HG03196 (cell line): Measurements from ENCODE around the gene ZNF791.
"Not testable (repeated sequence)": the region's sequence is repeated elsewhere in the genome, so short reads cannot be mapped to it uniquely, and the experiment has no call there.

Source experiments
- ATAC-seq: cut with Tn5 transposase; IDR thresholded peaks from one replicate; pipeline ENCODE4 v1.9.1; 2021; ENCODE audit not compliant: unreplicated experiment

The ZNF791 gene

DNA sequence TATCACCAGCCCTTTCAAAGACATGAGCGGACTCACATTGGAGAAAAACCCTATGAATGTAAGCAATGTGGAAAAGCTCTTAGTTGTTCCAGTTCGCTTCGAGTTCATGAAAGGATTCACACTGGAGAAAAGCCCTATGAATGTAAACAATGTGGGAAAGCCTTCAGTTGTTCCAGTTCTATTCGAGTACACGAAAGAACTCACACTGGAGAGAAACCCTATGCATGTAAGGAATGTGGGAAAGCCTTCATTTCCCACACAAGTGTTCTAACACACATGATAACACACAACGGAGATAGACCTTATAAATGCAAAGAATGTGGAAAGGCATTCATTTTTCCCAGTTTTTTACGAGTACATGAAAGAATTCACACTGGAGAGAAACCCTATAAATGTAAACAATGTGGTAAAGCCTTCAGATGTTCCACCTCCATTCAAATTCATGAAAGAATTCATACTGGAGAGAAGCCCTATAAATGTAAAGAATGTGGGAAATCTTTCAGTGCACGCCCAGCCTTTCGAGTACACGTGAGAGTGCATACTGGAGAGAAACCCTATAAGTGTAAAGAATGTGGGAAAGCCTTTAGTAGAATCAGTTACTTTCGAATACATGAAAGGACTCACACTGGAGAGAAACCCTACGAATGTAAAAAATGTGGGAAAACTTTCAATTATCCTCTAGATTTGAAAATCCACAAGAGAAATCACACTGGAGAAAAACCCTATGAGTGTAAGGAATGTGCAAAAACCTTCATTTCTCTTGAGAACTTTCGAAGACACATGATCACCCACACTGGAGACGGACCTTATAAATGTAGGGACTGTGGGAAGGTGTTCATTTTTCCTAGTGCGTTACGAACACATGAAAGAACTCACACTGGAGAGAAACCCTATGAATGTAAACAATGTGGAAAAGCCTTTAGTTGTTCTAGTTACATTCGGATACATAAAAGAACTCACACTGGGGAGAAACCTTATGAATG is 17.6 kb downstream of the ZNF791 start:
- no peak for ATAC-seq

DNA sequence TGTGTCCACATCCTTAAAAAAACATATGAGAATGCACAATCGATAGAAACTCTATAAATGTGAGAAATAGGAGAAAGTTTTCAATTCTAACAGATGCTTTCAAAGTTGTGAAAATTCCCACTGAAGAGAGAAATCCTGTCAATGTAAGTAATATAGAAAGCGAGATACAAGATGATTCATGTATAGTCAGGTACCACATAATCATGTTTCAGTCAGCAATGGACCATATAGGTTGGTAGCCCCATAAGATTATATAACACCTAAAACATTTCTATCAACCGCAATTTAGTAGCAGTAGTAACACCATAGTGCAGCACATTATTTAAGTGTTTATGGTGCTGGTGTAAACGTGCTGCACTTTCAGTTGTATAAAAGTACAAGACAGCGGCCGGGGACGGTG is 18.5 kb downstream of the ZNF791 start:
- no peak for ATAC-seq

DNA sequence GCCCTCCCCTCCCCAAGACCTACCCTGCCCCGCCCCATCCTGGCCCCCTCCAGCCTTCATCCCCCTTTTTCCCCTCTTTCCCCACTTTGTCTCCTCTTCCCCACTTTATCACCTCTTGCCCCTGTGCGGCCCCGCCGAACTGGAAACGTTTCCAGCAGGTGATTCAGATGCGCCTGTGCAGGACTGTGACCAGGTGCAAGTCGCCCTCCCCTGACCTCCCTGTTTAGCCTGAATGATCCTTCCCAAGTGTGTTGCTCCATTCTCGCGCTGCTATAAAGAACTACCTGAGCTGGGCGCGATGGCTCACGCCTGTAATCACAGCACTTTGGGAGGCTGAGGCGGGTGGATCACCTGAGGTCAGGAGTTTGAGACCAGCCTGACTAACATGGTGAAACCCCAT is 25.9 kb downstream of the ZNF791 start:
- ATAC-seq, result no peak

DNA sequence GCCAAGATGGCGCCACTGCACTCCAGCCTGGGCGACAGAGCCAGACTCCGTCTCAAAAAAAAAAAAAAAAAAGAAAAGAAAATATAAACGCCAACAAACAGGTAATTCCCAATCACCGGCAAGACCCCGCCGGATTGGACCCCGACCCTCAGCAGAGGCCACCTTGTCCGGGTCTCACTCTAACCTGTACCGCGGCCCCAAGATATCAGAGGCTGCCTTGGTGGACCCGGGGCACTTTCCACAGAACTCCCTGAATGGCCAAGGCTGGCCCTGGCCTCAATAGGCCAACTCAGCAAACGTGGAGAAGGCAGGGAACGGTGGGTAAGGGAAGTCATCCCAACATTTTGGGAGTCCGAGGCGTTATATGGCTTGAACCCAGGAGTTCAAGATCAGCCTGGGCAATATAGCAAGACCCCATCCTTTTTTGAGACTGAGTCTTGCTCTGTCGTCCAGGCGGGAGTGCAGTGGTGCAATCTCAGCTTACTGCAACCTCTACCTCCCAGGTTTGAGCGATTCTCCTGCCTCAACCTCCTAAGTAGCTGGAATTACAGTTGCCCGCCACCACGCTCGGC is 28.0 kb downstream of the ZNF791 start:
- ATAC-seq, result no peak

DNA sequence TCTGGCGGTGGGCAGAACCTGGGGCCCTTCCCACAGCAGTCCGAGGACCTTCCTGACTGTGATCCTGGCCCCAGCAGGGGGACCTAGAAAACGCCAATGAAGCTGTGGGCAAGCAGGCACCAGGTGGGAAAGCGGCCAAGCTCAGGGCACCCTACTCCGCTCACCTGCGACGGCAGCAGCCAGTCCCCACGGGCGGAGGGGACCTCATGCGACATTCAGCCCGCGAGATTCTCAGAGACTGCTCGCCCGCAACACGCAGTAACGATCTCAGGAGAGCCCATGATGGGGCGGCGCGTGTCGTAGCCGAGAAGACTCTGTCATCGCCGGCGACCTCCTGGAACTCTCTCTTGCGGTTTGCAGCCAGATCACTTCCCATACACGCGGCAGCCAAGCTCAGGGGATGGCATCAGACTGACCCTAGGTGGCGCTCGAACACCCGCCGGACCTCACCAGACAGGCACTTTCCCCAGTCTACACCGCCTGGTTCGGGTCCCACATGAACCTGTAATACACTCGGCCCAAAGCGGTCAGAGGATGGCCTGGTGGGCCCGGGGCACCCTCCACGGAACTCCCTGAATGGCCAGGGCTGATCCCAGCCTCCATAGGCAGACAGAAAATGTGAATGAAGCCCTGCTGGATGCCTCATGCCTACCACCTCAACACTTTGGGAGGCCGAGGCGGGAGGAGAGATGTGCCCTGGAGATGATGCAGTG is 29.3 kb downstream of the ZNF791 start:
- ATAC-seq, result peak; percentile 67

DNA sequence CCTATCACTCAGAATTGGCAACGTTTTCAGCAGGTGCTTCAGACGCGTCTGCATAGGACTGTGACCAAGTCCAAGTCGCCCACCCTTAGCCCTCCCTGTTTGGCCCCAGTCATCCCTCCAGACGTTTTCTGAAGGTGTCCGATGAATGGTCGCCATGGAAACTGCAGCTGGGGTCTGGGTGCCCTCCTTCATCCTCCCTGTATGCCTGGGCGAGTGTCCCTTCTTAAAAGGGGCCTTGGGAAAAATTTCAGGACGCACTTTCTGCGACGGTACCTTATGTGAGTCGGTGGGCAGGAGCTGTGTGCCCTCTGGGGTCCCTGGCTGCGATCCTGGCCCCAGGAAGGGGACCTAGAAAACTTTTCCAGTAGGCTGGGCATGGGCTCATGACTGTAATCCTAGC is 30.7 kb downstream of the ZNF791 start:
- ATAC-seq, result no peak

GRCh38 chr19:12642506-12642905 is 31.8 kb downstream of the ZNF791 start:
- no peak for ATAC-seq

DNA sequence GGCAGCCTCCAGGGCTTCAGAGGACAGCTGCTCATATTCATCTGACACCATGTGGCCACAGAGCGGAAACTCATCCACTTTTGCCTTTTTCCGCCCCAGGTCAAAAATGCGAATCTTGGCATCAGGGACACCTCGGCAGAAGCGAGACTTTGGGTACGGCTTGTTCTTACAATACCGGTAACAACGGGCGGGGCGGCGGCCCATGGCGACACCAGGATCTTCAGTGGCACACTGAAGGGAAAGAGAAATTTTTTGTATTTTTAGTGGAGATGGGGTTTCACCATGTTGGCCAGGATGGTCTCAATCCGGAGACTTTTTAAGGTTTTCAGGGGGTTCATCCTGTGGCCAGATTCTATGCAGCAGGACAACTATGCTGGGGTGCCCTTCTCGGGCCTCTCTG is 33.0 kb downstream of the ZNF791 start:
- not testable (repeated sequence) for ATAC-seq

DNA sequence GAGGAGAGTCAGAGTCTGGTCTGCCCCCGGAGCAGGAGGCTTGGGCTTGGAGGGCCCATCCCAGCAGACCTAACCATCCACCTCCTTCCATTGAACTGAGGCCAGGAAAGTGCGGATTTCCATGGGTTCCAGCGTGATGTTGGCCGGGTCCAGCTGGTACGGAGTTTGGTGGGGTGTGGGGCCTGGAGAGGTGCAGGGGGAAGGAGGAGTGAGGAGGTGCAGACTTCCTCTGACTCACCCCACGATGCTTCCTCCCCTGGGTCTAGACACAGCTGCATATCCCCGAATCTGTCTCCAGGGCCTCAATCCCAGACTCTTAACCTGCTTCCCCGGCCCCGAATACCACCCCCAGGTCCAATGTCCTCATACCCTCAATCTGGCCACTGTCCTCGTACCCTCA is 35.8 kb downstream of the ZNF791 start:
- no peak for ATAC-seq

GRCh38 chr19:12647047-12647446 is 36.3 kb downstream of the ZNF791 start:
- ATAC-seq, result no peak

- no peak for ATAC-seq
These were observed 36.9 kb downstream of the ZNF791 start for GRCh38 chr19:12647490-12648071.

- no peak for ATAC-seq
These were observed 37.4 kb downstream of the ZNF791 start for GRCh38 chr19:12648088-12648487.

GRCh38 chr19:12649941-12650340 is 39.2 kb downstream of the ZNF791 start:
- ATAC-seq, result no peak

DNA sequence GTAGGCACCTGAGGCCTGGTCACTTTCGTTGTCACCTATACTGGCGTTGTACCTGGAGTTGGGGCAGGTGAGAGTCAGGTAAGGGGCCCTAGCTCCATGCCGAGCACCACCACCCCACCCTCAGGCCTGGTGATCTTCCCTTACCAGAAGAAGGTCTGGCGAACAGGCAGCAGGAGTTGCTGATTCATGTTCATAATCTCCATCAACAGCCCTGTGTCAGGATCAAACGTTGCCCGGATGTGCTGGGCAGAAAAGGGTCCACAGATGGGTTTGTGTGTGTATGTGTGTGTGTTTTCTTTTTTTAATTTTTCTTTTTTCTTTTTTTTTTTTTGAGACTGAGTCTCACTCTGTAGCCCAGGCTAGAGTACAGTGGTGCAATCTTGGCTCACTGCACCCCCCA is 41.5 kb downstream of the ZNF791 start:
- no peak for ATAC-seq

DNA sequence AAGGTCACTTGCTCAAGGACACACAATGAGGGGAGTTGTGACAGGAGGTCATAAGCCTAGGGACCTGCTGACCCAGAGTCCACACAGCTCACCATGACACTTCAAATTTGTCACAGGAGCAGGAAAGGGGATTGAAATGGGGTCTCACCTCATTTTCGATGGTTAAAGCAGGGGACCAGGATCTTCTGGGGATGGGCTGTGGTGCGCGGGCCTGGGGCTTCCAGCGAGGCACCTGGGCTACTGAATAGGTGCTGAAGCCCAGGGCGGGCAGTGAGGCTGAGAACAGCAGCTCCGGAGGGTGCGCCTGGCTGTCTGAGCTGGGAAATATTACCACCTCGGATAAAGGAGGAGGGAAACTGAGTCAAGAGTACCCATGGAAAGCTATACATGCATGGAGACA is 44.8 kb downstream of the ZNF791 start:
- ATAC-seq, result no peak

DNA sequence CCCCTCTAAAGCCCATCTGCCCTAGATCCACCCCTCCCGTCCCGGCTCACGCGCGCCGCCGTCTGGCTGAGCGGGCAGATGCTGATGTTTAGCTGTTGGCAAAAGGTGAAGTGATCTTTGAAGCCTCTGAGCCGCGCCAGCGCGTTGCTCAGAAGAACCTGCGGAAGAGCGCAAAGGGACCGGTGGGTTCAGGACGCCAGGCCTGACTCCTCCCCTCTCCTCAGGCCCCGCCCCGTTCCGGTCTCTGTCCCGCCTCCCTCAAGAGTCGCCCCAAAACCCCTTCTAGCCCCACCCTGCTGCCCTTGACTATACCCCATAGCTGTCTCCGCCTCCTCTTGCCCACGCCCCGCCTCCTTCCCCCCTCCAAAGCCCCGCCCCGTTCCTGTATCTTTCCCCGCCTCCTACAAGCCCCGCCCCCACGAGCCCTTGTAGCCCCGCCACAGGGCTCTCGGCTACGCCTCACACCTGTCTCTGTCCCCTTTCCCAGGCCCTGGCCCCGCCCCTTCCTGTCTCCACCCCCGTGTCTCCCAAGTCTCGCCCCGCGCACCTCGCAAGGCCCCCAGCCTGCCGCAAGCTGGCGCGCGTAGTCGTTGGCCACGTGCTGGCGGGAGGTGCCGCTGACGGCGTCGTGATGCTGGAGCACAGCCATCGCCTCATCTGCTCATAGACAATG is 46.3 kb downstream of the ZNF791 start:
- no peak for ATAC-seq

- ATAC-seq, result no peak
These were observed 47.2 kb downstream of the ZNF791 start for GRCh38 chr19:12657966-12658365.

DNA sequence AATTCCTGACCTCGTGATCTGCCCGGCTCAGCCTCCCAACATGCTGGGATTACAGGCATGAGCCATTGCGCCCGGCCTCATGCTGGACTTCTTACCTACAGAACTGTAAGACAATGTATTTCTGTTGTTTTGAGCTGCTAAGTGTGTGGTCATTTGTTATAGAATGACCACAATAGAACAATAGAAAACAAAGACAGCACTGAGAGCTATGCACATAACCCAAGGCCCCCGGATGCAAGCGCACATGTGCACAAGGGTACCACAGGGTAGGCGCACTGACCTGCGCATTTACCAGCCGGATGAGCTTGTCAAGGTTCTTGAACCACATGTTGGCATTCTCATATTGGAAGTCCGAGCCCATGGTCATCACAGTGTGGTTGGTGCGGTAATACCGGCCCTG is 50.3 kb downstream of the ZNF791 start:
- no peak for ATAC-seq

DNA sequence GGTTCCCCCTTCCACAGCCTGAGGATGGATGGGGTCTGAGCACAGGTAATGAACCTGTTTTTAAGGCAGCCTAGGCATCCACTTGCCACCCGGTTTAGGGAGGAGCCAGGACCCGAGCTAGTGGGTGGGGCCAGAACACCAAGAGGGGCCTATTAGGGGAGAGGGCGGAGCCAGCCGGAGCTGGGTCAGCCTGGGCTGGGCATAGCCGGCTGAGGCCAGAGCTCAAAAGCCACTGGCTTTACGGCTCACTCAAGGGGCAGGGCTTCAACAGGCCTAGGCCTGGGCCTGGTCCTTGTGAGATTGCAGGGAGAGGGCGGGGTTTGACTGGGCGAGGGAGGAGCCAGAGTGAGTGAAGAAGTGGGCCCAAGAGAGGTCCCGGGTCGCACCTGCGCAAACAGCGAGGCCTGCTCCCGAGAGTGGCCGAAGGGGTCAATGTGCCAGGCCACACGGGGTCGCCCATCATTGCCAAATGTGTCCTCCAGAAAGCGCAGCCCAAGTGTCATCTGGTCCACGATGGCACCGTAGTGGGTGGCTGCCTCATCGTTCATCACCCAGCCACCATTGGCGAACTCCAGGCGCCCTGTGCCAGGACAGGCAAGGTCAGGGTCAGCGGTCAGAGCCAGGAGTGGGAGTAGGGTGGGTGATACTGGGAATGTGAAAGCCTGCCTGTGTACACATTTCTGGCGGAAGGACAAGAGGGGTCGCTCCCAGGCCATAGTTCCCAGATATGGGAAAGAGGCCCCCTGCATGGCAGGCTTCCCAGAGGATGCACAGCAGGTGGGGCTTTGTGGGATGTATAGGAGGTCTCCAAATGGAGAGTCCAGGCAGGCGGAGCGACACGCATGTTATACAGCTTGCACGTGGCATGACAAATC is 53.9 kb downstream of the ZNF791 start:
- no peak for ATAC-seq

DNA sequence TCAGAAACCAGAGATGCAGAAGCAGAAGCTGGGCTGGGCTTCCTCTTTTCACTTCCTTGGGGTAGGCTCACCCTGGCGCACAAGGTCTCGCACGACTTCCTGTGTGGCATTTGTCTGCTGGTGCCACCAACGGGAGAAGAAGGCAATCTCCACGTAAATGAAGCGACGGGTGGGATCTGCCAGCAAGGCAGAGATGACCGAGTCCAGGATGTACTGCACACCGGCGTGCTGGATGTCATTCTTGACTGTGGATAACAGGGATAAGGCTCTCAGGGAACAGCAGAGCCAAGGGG is 54.5 kb downstream of the ZNF791 start:
- ATAC-seq, result no peak
